Activated effector memory CD4-positive, alpha-beta T cell treated with anti-CD3 and anti-CD28 coated beads, Interleukin-2, amount 50 U/mL, for 16 hours (primary cell): ENCODE data around the gene TMEM131.
A peak's percentile ranks its signal among the peaks of the same experiment; 100 is the strongest.

Source experiments
- DNase-seq: peaks from one replicate; pipeline ENCODE4 v3.0.0-alpha.2; 2020

Gene TMEM131

DNA sequence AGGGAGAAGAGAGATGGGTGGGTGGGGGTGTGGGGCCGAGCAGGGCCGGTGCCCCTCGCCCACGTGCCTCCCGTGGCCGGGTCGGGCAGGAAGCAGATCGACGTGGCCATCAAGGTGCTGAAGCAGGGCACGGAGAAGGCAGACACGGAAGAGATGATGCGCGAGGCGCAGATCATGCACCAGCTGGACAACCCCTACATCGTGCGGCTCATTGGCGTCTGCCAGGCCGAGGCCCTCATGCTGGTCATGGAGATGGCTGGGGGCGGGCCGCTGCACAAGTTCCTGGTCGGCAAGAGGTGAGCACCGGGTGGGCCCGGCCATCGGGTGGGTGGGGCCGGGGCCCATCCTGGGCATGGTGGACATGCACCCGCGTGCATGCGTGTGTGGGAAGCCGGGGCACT is 260.6 kb downstream of the TMEM131 start:
- DNase-seq = no peak

DNA sequence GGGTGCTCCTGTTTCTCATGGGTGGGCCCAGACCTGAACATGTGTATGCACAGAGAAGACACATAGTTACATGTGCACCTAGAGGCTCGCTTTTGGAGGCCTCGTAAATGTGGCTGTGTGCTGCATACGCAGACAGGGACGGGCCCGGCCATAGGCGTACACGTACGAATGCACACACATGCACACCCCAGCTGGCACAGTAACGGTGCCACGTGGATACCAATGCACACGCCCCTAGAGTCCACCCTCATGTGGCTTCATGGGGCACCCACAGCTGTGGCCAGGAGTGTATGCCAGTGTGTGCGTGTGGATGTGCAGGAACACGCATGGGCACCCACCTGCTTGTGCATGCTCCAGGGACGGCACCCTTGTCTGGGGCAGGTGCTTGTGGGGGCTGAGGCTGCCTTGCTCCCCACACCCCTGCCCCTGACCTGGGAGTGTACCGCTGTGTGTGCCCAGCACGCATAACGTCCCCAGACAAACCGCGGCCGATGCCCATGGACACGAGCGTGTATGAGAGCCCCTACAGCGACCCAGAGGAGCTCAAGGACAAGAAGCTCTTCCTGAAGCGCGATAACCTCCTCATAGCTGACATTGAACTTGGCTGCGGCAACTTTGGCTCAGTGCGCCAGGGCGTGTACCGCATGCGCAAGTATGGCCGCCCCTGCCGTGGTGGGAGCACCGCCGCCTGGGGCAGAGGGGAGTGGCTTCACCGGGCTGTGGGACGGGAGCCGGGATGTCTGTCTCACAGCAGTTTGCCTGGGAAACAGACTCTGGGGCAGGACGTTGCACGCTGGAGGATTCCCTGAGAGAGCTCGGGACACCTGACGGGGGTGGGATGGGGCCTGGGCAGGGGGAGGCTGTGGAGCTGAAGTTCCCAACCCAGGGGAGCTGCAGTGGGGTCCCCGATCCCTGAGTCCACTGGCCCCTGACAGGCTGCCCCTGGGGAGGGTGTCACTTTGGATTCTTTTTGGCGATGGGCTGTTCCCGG is 261.4 kb downstream of the TMEM131 start:
- peak; percentile 62 for DNase-seq

GRCh38 chr2:97733341-97734035 is 262.3 kb downstream of the TMEM131 start:
- no peak for DNase-seq

DNA sequence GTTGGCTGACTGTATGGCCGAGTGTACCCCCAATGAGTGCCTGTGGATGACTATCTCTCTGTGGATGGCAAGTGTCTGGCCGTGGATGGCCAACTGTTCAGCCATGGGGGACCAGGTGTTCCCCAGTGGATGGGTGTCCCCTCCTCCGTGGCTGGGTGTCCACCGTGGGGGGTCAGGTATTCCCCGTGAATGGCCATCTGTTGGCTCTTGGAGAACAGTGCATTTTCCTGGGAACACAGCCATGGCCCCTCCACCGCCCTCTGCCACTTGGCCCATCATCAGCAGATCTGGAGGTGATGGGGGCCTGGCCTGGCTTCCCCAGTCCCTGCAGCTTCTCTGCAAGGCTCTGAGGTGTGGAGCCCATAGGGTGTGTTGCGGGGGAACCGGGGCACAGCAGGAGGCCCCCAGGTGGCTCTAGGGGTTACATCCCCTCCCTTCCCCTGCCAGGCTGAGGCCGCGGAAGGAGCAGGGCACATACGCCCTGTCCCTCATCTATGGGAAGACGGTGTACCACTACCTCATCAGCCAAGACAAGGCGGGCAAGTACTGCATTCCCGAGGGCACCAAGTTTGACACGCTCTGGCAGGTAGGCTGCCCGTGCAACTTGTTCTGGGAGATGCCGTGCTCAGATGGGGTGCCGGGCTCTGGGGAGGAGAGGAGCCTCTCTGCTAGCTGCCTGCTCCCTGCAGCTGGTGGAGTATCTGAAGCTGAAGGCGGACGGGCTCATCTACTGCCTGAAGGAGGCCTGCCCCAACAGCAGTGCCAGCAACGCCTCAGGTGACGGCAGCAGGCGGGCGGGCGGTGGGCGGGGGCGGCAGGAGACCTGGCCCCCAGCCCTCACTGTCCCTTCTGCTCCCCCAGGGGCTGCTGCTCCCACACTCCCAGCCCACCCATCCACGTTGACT is 263.1 kb downstream of the TMEM131 start:
- DNase-seq = no peak

- DNase-seq = peak; percentile 62
Measured at GRCh38 chr2:97731274-97732020, 264.3 kb downstream of the TMEM131 start.

DNA sequence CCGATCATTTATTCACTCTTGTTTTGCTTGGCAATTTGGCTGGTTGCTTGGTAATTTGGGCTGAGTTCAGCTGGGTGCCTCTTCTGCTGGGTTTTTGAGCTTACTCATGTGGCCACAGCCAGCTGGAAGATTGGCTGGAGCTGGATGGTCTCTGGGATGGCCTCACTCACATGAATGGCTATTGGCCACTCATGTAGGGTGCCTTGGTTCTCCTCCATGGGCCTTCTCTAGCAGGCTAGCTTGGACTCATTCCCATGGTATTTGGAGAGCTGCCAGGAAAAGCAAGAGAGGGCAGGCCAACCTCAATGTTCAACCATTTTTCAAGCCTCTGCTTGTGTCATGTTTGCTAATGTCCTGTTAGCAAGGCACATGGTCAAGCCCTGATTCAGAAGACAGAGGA is 265.5 kb downstream of the TMEM131 start:
- no peak for DNase-seq

DNA sequence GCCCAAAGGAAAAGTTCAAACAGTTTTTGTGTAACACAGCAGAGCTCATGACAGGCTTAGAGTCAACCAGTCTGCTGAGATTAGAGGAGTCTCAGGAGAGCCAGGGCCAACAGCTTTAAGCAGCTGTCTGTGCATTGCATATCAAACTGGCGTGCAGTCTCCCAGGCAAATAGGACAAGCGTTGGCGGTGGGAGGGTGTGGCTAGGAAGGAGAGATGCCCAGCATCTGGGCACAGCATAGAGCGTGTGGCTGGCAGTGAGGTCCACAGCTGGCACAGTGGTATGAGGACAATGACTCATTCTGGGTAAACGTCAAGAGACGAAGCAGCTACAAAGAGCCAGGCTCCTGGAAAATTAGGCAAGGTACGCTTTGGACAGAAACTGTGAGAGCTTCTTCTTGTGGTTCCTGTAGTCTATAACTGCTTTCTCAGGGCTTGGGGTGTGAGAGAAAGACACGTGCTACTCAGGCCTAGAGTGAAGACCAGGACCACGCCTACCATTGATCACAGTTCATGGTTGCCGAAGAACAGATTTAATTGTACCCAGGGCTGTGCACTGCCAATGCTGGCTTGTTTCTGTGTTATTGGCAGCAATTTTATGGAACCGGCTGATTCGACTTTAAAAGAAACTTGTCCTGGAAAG is 267.5 kb downstream of the TMEM131 start:
- peak; percentile 67 for DNase-seq

DNA sequence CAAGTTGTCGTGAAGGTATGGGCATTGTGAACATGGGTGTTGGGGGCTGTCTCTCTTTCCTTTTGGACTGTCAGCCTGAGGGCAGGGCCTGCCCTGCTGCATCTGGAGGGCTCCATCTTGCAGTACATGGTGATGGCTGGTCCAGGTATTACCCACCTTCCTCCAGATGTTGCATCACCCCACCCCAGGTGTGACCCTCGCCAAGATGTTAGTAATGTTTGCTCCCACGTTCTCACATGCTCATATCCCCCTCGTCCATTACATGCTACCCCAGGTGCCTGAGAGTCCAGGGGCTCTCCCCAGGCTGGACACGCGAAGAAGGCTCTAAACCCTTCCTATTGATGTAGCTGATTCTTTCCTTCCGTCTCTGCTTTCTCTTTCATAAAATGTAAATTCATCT is 268.5 kb downstream of the TMEM131 start:
- peak; percentile 57 for DNase-seq

- DNase-seq = peak; percentile 34
Measured at GRCh38 chr2:97726261-97727064, 269.3 kb downstream of the TMEM131 start.

DNA sequence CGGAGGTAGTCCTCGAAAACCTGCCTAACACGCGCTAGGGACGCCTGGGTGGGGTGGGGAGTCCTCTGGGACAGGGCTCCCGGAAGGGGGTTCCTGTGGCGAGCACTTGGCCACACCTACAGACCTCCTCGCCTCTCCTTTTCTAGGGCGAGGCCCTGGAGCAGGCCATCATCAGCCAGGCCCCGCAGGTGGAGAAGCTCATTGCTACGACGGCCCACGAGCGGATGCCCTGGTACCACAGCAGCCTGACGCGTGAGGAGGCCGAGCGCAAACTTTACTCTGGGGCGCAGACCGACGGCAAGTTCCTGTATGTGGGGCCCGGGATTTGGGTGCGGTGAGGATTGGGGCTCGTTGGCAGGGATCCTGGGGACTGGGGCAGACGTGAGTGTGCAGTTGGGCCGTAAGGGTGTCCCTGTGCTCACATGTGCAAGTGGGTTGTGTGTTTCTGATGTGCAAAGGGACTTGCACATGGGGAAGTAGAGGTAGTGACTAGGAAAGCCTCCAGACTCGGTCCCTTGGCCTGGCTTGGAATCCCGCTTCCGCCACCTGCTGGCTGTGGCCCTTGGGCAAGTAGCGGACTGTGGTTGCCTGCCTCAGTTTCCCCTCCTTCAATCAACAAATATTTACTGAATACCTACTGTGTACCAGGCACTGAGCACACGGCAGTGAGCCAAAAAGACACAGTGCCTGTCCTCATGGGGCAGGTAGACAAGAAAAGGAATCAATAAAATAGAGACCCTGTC is 270.6 kb downstream of the TMEM131 start:
- no peak for DNase-seq

GRCh38 chr2:97724501-97724900 is 271.2 kb downstream of the TMEM131 start:
- DNase-seq = no peak

GRCh38 chr2:97724073-97724410 is 271.7 kb downstream of the TMEM131 start:
- no peak for DNase-seq

DNA sequence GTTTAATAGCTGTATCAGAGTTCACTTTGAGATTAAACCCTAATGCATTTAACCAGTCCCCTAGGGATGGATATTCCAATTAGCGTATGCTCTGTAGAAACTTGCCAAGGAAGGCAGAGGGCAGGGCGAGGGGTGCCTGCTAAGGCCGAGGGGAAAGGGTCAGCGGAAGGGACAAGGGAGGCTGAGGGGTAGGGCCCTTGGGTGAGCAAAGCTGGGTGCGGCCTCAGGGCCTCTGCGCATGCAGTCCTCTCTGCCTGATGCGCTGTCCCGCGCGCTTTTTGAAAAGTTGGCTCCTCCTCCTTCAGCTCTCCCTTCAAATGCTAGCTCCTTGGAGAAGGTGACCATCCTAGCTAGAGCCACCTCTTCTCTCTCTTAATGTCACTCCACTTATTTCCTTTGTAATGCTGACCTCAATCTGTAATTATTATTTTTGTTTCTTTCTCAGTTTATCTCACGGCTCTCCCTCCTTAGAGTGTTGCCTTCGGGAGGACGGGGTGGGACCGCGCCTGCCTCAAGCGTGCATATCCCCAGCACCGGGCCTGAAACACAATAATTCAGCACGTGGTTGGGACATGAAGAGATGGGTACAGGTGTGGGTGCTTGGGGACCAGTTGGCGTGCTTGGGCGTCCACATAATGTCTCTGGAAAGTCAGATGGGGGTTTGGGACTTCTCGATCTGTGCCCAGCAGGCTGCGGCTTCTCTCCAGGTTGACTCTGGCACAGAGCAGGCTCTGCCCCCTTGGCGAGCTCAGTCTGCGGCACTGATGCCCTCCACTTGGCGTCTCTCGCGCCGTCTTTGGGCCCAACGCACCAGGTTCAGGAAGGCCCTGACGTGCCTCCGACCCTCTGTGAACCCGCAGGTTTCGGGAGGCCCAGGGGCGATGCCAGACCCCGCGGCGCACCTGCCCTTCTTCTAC is 272.3 kb downstream of the TMEM131 start:
- no peak for DNase-seq

DNA sequence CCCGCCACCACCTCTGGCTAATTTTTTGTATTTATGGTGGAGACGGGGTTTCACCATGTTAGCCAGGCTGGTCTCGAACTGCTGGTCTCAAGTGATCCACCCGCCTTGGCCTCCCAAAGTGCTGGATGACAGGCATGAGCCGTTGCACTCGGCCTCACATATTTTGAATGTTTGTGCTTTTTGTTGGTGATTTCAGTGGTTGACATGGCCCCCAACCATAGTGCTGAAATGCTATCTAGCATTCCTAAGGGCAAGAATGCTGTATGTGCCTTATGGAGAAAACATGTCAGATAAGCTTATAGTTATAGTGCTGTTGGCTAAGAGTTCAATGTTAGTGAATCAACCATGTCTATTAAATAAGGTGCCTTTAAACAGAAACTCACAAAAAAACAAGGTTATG is 273.5 kb downstream of the TMEM131 start:
- no peak for DNase-seq

DNA sequence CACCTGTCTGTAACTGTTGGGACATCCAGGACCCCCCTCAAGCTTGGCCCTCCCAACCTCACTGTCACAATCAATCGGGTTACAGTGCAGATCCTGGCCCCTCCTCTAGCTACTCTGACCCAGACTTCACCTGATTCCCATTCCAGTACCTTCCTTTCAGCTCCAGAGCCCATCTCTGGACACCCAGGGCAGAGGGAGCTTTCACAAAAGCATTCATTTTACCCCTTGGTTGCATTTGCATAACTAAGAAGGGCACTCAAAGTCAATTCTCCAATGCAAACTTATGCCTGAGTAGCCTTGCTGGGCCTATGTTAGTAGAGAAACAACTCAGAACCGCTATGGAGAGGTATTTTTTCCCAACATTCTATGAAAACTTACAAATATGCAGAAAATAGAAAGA is 275.0 kb downstream of the TMEM131 start:
- no peak for DNase-seq

DNA sequence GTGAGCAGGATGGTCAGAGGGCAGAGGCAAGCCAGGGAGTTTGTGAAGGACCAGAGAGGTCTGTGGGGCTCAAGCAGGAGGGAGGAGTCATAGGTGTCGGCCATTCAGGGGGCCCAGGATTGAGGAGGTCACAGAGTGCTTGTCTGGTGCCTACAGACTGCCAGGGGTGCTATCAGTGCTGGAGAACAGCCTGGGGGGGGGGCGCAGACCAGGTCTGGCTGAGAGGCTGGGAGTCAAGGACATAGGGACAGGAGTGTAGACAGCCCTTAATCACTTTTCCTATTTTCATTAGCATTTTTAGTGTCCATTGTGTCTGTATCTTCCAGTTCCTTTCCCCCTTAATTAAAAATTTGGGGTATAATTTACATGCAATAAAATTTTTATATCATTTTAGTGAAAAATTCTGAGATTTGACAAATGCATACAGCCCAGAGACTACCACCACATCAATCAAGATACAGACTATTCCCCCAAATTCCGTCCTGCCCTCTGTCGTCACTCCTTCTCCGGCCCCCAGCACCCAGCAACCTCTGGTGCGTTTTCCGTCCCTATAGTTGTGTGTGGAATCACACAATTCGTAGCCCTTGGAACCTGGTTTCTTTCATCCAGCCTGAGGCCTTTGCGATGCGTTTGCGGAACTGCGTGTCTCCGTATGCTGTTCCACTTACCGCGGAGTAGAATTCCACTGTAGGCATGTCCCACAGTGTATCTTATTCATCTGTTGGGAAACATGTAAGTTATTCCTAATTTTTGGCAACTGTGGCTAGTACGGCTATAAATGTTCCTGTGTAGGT is 276.2 kb downstream of the TMEM131 start:
- peak; percentile 53 for DNase-seq

GRCh38 chr2:97718942-97719341 is 276.8 kb downstream of the TMEM131 start:
- peak; percentile 72 for DNase-seq
